K562 (cell line): Measurements from ENCODE around the gene CHD2. TPM values are rescaled to one million over a fixed set of nuclear protein-coding genes. Genes with fewer than 3 reads are reported as not detected.

Experiments
- ATAC-seq: fragments of 200-7000 bp; cut with Tn5 transposase; 3 replicates; pipeline ENCODE4 v1.9.1; 2020; ENCODE audit warnings: moderate library complexity
- BruUV-seq: library from RNA; stranded (reverse); fragments of 400-500 nt; replicated peaks from 2 replicates; lab custom pipeline; 2021; lab: Mats Ljungman, UMichigan
- CTCF ChIA-PET: fragments of 300-600 bp; formaldehyde crosslinking; extraction: SDS; loops from one replicate; lab custom pipeline; 2021; ENCODE audit warnings: low intra/inter-chr PET ratio; lab: Yijun Ruan, JAX
- POLR2A ChIA-PET: fragments of 300-600, 350-650 bp; sonication (Branson Sonifier 250); formaldehyde crosslinking; extraction: SDS; loops from one replicate; lab custom pipeline; 2021; ENCODE audit warnings: antibody characterized with exemption, inconsistent platforms; lab: Yijun Ruan, JAX
- DNase-seq, 4 experiments: peaks; one replicate each; pipeline versions ENCODE4 v3.0.0 to v3.0.0-alpha.2; 2011 to 2018; ENCODE audit warnings: low spot score in 3 of 4, mixed read lengths in 3 of 4; ENCODE audit errors: extremely low read depth in 1 of 4
- FAIRE-seq: peaks from 2 replicates; lab custom pipeline; 2011; peaks lifted over from hg19 to GRCh38; lab: Jason Lieb, UNC
- H2AFZ ChIP-seq: 2 replicates; pipeline ENCODE4 v1.6.0; 2011; ENCODE audit warnings: low read depth, low read length, control low read depth, inconsistent platforms
- H3K27ac ChIP-seq: fragments of 200-600 bp; 3 replicates; pipeline ENCODE4 v1.8.0; 2011; ENCODE audit warnings: low read depth, mild to moderate bottlenecking, control low read depth, inconsistent platforms, low read length, moderate library complexity, mixed read lengths; ENCODE audit errors: extremely low read depth
- H3K27me3 ChIP-seq, 2 experiments: fragments of 300-600 bp in 1 of 2; 2 replicates in 1 of 2; 3 replicates in 1 of 2; pipeline versions ENCODE4 v1.6.0 to v1.8.0; 2011; ENCODE audit warnings: inconsistent platforms in 2 of 2, low read length in 2 of 2, mild to moderate bottlenecking in 1 of 2, mixed read lengths in 1 of 2, moderate library complexity in 1 of 2; ENCODE audit not compliant: control insufficient read depth in 2 of 2, insufficient read depth in 2 of 2
- H3K36me3 ChIP-seq: fragments of 300-600 bp; 3 replicates; pipeline ENCODE4 v1.8.0; 2011; ENCODE audit warnings: mild to moderate bottlenecking, low read length, inconsistent platforms; ENCODE audit not compliant: control insufficient read depth, insufficient read depth
- H3K4me1 ChIP-seq, 2 experiments: fragments of 200-600 bp in 1 of 2; replicated peaks in 1 of 2; 2 replicates in 1 of 2; 3 replicates in 1 of 2; pipeline versions ENCODE4 v1.5.1 to v1.8.0; 2011; ENCODE audit warnings: inconsistent platforms in 2 of 2, low read length in 2 of 2, mild to moderate bottlenecking in 1 of 2, mixed read lengths in 1 of 2, moderate library complexity in 1 of 2; ENCODE audit not compliant: control insufficient read depth in 2 of 2, insufficient read depth in 2 of 2
- H3K4me2 ChIP-seq: 2 replicates; pipeline ENCODE4 v1.6.1; 2011; ENCODE audit warnings: low read length, control low read depth, inconsistent platforms, mixed read lengths; ENCODE audit not compliant: insufficient read depth
- H3K4me3 ChIP-seq: fragments of 200-600 bp; sonication (generic), shearing (Covaris generic); 2 replicates; pipeline ENCODE4 v1.5.1; 2016; ENCODE audit warnings: control low read depth, inconsistent platforms
- H3K79me2 ChIP-seq: fragments of 200-600 bp; 3 replicates; pipeline ENCODE4 v1.8.0; 2011; ENCODE audit warnings: low read length, inconsistent platforms; ENCODE audit not compliant: control insufficient read depth, insufficient read depth
- H3K9ac ChIP-seq, 2 experiments: 2 replicates each; pipeline versions ENCODE4 v1.6.0 to v1.6.1; 2011; ENCODE audit warnings: low read depth in 2 of 2, low read length in 2 of 2, control low read depth in 1 of 2, inconsistent platforms in 1 of 2, mild to moderate bottlenecking in 1 of 2, mixed read lengths in 1 of 2; ENCODE audit not compliant: insufficient read depth in 1 of 2
- H3K9me1 ChIP-seq: one replicate; pipeline ENCODE4 v1.6.0; 2011; ENCODE audit warnings: inconsistent platforms, mild to moderate bottlenecking, low read length, moderate library complexity; ENCODE audit not compliant: control insufficient read depth, insufficient read depth
- H3K9me3 ChIP-seq: replicated peaks from 2 replicates; pipeline ENCODE4 v1.5.1; 2011; ENCODE audit warnings: low read depth, low read length, inconsistent platforms; ENCODE audit not compliant: control insufficient read depth, insufficient read depth
- H4K20me1 ChIP-seq: replicated peaks from 2 replicates; pipeline ENCODE4 v1.6.1; 2011; ENCODE audit warnings: low read length, inconsistent platforms, mixed read lengths; ENCODE audit not compliant: control insufficient read depth, insufficient read depth
- EWSR1 ChIP-seq: fragments of 450-650 bp; IDR thresholded peaks from 2 replicates; pipeline ENCODE4 v1.6.1; 2018; ENCODE audit warnings: borderline replicate concordance, mild to moderate bottlenecking, low read depth, moderate library complexity; ENCODE audit not compliant: partially characterized antibody
- GATAD2B ChIP-seq: fragments of 450-650 bp; IDR thresholded peaks from 2 replicates; pipeline ENCODE4 v1.6.1; 2017; ENCODE audit warnings: mild to moderate bottlenecking, borderline replicate concordance
- MCM2 ChIP-seq: fragments of 450-650 bp; IDR thresholded peaks from 2 replicates; pipeline ENCODE4 v1.6.1; 2017; ENCODE audit warnings: low read depth, mild to moderate bottlenecking
- NR4A1 ChIP-seq, 2 experiments: fragments of 250-450 bp in 1 of 2; fragments of 450-650 bp in 1 of 2; sonication (Bioruptor Pico) in 1 of 2; IDR thresholded peaks; 2 replicates each; pipeline versions ENCODE4 v1.4.0 to v1.6.1; 2016 to 2020; ENCODE audit warnings: mild to moderate bottlenecking in 2 of 2, missing compliant biosample characterization in 1 of 2, missing genetic modification characterization in 1 of 2, moderate library complexity in 1 of 2
- SMAD1 ChIP-seq: fragments of 150-350 bp; IDR thresholded peaks from 2 replicates; pipeline ENCODE4 v1.6.1; 2014; ENCODE audit warnings: low read length, low read depth; ENCODE audit not compliant: partially characterized antibody
- STAT5A ChIP-seq: IDR thresholded peaks from 2 replicates; pipeline ENCODE4 v1.6.1; 2012; ENCODE audit warnings: low read length, inconsistent platforms, borderline replicate concordance
- TARDBP ChIP-seq: fragments of 450-650 bp; IDR thresholded peaks from 2 replicates; pipeline ENCODE4 v1.6.1; 2016
- TBP ChIP-seq: optimal IDR thresholded peaks from 2 replicates; pipeline ENCODE3; 2011; ENCODE audit warnings: low read depth, low read length, improper control_type of control experiment
- ZNF217 ChIP-seq: sonication (generic); formaldehyde crosslinking; IDR thresholded peaks from 2 replicates; pipeline ENCODE4 v1.8.0; 2022; ENCODE audit warnings: mild to moderate bottlenecking, missing genetic modification reagents
- WGBS: fragments of 100-300 bp; shearing (Covaris generic); methylation state at CpG from one replicate; pipeline ENCODE4 v1.1.6; 2016; ENCODE audit warnings: low coverage, mixed read lengths; ENCODE audit not compliant: insufficient coverage; ENCODE audit errors: missing lambda C conversion rate; 5-methylcytosine and 5-hydroxymethylcytosine counted together
- in situ Hi-C: fragments of 300-500 bp; cut with MboI; formaldehyde crosslinking; loops from 4 replicates; pipeline ENCODE4 v1.15.0; 2018; ENCODE audit warnings: inconsistent platforms, mixed read lengths
- intact Hi-C: fragments of 100-400 bp; cut with micrococcal nuclease; formaldehyde crosslinking; loops from 2 replicates; pipeline ENCODE4 v1.14.2; 2022
- microRNA counts: library from miRNA; unstranded; fragments of <30 nt; microRNA quantifications from one replicate; lab custom pipeline; 2016
- microRNA-seq: library from miRNA; unstranded; fragments of <30 nt; microRNA quantifications from one replicate; pipeline ENCODE4, GENCODE V29; 2018; ENCODE audit warnings: borderline microRNAs expressed
- polyA plus RNA-seq, 8 experiments: library from polyadenylated mRNA; depleted of rRNA in 4 of 8; stranded (reverse) in 5 of 8; unstranded in 3 of 8; fragments of >200 nt; fragmentation: Nextera tagmentation in 2 of 8; fragmentation: Illumina TruSeq in 1 of 8; extraction: Ambion mirVana in 2 of 8; extraction: Trizol in 1 of 8; gene quantifications; 2 replicates each; pipeline versions ENCODE4 v1.2.1 to v1.2.3, GENCODE V29; 2011 to 2014; ENCODE audit warnings: inconsistent platforms in 1 of 8, missing spikeins in 1 of 8
- total RNA-seq, 7 experiments: library from RNA; depleted of rRNA in 6 of 7; stranded (reverse); fragments of >200 nt in 6 of 7; fragmentation: Illumina TruSeq in 2 of 7; extraction: Trizol in 2 of 7; gene quantifications; 2 replicates each; pipeline versions ENCODE4 v1.2.1 to v1.2.3, GENCODE V29; 2011 to 2021; ENCODE audit warnings: low replicate concordance in 1 of 7
- TF ChIP-seq, protein P1 (sequence below): sonication (generic); formaldehyde crosslinking; IDR thresholded peaks from 2 replicates; pipeline ENCODE4 v1.8.0; 2022; ENCODE audit warnings: missing genetic modification reagents, mild to moderate bottlenecking, borderline replicate concordance
- TF ChIP-seq, protein P2 (sequence below): fragments of 450-650 bp; IDR thresholded peaks from 2 replicates; pipeline ENCODE4 v1.6.1; 2016; ENCODE audit warnings: borderline replicate concordance

CHD2 gene
- total and polyA plus RNA-seq, 9 of the 15 experiments (the other 6 are each of a cell fraction or from before 2014, with no cell fraction given), result 38.9 to 70.8 (median 56.2) TPM

DNA sequence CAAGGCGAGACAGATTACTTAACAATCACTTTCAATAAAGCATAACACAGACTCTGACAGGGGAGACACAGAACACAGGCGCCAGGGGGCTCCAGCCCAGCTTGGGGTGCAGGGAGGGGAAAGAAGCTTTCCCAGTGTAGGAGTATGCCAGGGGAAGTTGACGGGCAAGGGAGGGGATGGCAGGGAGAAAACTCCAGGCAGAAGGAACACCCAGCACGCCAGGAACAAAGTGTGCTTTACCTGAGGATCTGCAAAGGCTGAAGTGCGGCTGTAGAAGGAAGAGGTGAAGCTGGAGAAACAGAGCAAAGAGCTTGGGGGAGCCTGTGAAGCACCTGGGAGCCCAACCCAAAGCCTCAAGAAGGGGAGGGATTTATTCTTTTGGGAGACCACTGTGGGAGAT, 176.8 kb downstream of the CHD2 start:
- peaks cover 5% of the 10 kb centered on the region; the same call in 1 of the 2 replicates for H4K20me1 ChIP-seq
- H3K27ac ChIP-seq, result no peak overlapping the region
- no peak overlapping the region for H3K9ac ChIP-seq
- no peak for FAIRE-seq
- peaks cover 57 to 62% of the 10 kb centered on the region in 2 experiments for H3K27me3 ChIP-seq
- no peaks in the 10 kb centered on the region for H3K79me2 ChIP-seq
- H3K4me1 ChIP-seq, result peaks cover 0 to 18% of the 10 kb centered on the region in 2 experiments; a peak in 2 of 5 replicates
- no peaks in the 10 kb centered on the region for H3K9me1 ChIP-seq
- ChIA-PET CTCF (no interaction called here), POLR2A (interaction anchor here (0.6 kb wide), 2 partner anchors 37 to 77 kb away, joined by 3 read pairs; no protein-coding TSS in a partner anchor)
- no peaks in the 10 kb centered on the region for H3K36me3 ChIP-seq
- in situ Hi-C loops, result no loop called here
- no peak overlapping the region for H2AFZ ChIP-seq
- intact Hi-C loops, result no loop called here
- no peak for DNase-seq
- H3K4me3 ChIP-seq, result no peak overlapping the region
- no TSS peak for BruUV-seq
- no peaks in the 10 kb centered on the region for H3K9me3 ChIP-seq
- no peak for ATAC-seq
- WGBS, result 0% methylated on average over 5 of the region's 5 CpGs
- H3K4me2 ChIP-seq, result no peak overlapping the region
- no peak for TF ChIP-seq NR4A1 (CRISPR knock-in tag; IDR thresholded peaks at IDR 0.05)
- no peak for TF ChIP-seq NR4A1 (tag; IDR thresholded peaks at IDR 0.05)
- TF ChIP-seq, protein P1, sequence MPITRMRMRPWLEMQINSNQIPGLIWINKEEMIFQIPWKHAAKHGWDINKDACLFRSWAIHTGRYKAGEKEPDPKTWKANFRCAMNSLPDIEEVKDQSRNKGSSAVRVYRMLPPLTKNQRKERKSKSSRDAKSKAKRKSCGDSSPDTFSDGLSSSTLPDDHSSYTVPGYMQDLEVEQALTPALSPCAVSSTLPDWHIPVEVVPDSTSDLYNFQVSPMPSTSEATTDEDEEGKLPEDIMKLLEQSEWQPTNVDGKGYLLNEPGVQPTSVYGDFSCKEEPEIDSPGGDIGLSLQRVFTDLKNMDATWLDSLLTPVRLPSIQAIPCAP (CRISPR knock-in tag), result no peak
- no peak for TF ChIP-seq MCM2
- no peak for TF ChIP-seq SMAD1
- no peak for TF ChIP-seq EWSR1
- TF ChIP-seq TARDBP, result no peak
- no peak for TF ChIP-seq GATAD2B
- TF ChIP-seq, protein P2, sequence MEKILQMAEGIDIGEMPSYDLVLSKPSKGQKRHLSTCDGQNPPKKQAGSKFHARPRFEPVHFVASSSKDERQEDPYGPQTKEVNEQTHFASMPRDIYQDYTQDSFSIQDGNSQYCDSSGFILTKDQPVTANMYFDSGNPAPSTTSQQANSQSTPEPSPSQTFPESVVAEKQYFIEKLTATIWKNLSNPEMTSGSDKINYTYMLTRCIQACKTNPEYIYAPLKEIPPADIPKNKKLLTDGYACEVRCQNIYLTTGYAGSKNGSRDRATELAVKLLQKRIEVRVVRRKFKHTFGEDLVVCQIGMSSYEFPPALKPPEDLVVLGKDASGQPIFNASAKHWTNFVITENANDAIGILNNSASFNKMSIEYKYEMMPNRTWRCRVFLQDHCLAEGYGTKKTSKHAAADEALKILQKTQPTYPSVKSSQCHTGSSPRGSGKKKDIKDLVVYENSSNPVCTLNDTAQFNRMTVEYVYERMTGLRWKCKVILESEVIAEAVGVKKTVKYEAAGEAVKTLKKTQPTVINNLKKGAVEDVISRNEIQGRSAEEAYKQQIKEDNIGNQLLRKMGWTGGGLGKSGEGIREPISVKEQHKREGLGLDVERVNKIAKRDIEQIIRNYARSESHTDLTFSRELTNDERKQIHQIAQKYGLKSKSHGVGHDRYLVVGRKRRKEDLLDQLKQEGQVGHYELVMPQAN, result no peak
- no peak for TF ChIP-seq STAT5A
- TF ChIP-seq TBP, result no peak
- TF ChIP-seq ZNF217 (CRISPR knock-in tag), result no peak

MicroRNAs encoded within 50 kb of the gene (microRNA counts, 767-probe panel; counts per million panel counts)
- microRNA hsa-miR-3175 (lab: Ali Mortazavi, UCI), result not detected

Small RNAs within 50 kb of the gene (microRNA-seq; reads per million reads assigned to microRNA genes)
- gene MIR3175, result not detected

Other genes starting within 250 kb of the CHD2 start
- 1.1 TPM in 1 of 2 replicates, not detected in the other for gene FAM174B, start 244.5 kb upstream of the CHD2 start, total RNA-seq (2014; rRNA removed)
- gene FAM174B, start 244.5 kb upstream of the CHD2 start, total RNA-seq (2014; rRNA removed; fragmentation: Illumina TruSeq; extraction: Trizol), result 2.4 and 2.6 TPM in 2 replicates
- gene FAM174B, start 244.5 kb upstream of the CHD2 start, total RNA-seq (2015; rRNA removed; fragmentation: Illumina TruSeq; extraction: Trizol), result 1.8 and 2.2 TPM in 2 replicates
- 1.7 and 2.2 TPM in 2 replicates for gene FAM174B, start 244.5 kb upstream of the CHD2 start, total RNA-seq (2021)
- 1.4 and 2.2 TPM in 2 replicates for gene FAM174B, start 244.5 kb upstream of the CHD2 start, polyA plus RNA-seq (2011; rRNA removed)
- 0.43 and 1.5 TPM in 2 replicates for gene FAM174B, start 244.5 kb upstream of the CHD2 start, polyA plus RNA-seq (2014; fragmentation: Illumina TruSeq; extraction: Trizol)
- gene FAM174B, start 244.5 kb upstream of the CHD2 start, polyA plus RNA-seq (2014; fragmentation: Nextera tagmentation; extraction: Ambion mirVana), result under 1 TPM; 0.39 to 0.48 TPM
- 1.3 and 2.7 TPM in 2 replicates for gene FAM174B, start 244.5 kb upstream of the CHD2 start, polyA plus RNA-seq (2014; rRNA removed)
- 0.05 TPM in 1 of 2 replicates, not detected in the other for gene RGMA, start 188.9 kb downstream of the CHD2 start, total RNA-seq (2014; rRNA removed)
- not detected in 2 replicates for gene RGMA, start 188.9 kb downstream of the CHD2 start, total RNA-seq (2014; rRNA removed; fragmentation: Illumina TruSeq; extraction: Trizol)
- gene RGMA, start 188.9 kb downstream of the CHD2 start, total RNA-seq (2015; rRNA removed; fragmentation: Illumina TruSeq; extraction: Trizol), result not detected in 2 replicates
- gene RGMA, start 188.9 kb downstream of the CHD2 start, total RNA-seq (2021), result 0.04 TPM in 1 of 2 replicates, not detected in the other
- not detected in 2 replicates for gene RGMA, start 188.9 kb downstream of the CHD2 start, polyA plus RNA-seq (2011; rRNA removed)
- not detected in 2 replicates for gene RGMA, start 188.9 kb downstream of the CHD2 start, polyA plus RNA-seq (2014; fragmentation: Illumina TruSeq; extraction: Trizol)
- under 1 TPM; 0.03 TPM for gene RGMA, start 188.9 kb downstream of the CHD2 start, polyA plus RNA-seq (2014; fragmentation: Nextera tagmentation; extraction: Ambion mirVana)
- gene RGMA, start 188.9 kb downstream of the CHD2 start, polyA plus RNA-seq (2014; rRNA removed), result not detected in 2 replicates